IPS-20b (cell line): ENCODE data around the gene PPP4R3A.
"Not testable (repeated sequence)": the region's sequence is repeated elsewhere in the genome, so short reads cannot be mapped to it uniquely, and the experiment has no call there.

ENCODE experiments used
- H3K27ac ChIP-seq: one replicate; pipeline ENCODE4 v1.5.1; 2013; ENCODE audit warnings: low read length
- H3K27me3 ChIP-seq: 2 replicates; pipeline ENCODE4 v1.6.1; 2013; ENCODE audit warnings: mild to moderate bottlenecking, low read length, inconsistent platforms; ENCODE audit not compliant: insufficient read depth
- H3K36me3 ChIP-seq: 2 replicates; pipeline ENCODE4 v1.6.1; 2013; ENCODE audit warnings: low read depth, mild to moderate bottlenecking, inconsistent platforms, low read length, moderate library complexity; ENCODE audit not compliant: insufficient read depth
- H3K4me1 ChIP-seq: 2 replicates; pipeline ENCODE4 v1.6.1; 2013; ENCODE audit warnings: mild to moderate bottlenecking, control low read depth, inconsistent platforms, low read length, moderate library complexity; ENCODE audit not compliant: insufficient read depth
- H3K4me3 ChIP-seq: 2 replicates; pipeline ENCODE4 v1.5.1; 2013; ENCODE audit warnings: mild to moderate bottlenecking, low read length, inconsistent platforms
- H3K9ac ChIP-seq: 2 replicates; pipeline ENCODE4 v1.6.1; 2013; ENCODE audit warnings: low read depth, mild to moderate bottlenecking, inconsistent platforms, low read length, moderate library complexity
- H3K9me3 ChIP-seq: 2 replicates; pipeline ENCODE4 v1.6.1; 2013; ENCODE audit warnings: mild to moderate bottlenecking, low read depth, low read length, inconsistent platforms; ENCODE audit not compliant: insufficient read depth

The PPP4R3A gene

GRCh38 chr14:91458612-91459011 is 51.5 kb downstream of the PPP4R3A start:
- no peaks in the 10 kb centered on the region for H3K4me1 ChIP-seq
- H3K9ac ChIP-seq, result no peak overlapping the region
- no peaks in the 10 kb centered on the region for H3K27me3 ChIP-seq
- no peak overlapping the region for H3K27ac ChIP-seq
- no peak overlapping the region for H3K4me3 ChIP-seq
- peaks cover 85% of the 10 kb centered on the region for H3K36me3 ChIP-seq
- no peaks in the 10 kb centered on the region for H3K9me3 ChIP-seq

DNA sequence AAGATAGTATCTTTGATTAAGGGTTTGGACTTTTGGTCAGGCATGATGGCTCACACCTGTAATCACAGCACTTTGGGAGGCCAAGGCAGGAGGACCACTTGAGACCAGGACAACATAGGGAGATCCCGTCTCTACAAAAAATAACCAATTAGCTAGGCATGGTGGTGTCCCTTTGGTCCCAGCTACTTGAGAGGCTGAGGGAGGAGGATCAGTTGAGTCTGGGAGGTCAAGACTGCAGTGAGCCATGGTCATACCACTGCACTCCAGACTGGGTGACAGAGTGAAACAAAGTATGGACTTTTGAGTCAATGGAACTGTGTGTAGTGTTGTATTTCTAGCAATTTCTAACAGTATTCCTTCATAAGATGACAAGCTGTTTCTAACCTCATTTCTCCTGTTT is 53.8 kb downstream of the PPP4R3A start:
- Histone ChIP-seq H3K36me3 (peaks cover 62% of the 10 kb centered on the region), H3K9ac (no peak overlapping the region), H3K27me3 (no peaks in the 10 kb centered on the region), H3K4me1 (no peaks in the 10 kb centered on the region), H3K4me3 (no peak overlapping the region), H3K27ac (no peak overlapping the region), H3K9me3 (no peaks in the 10 kb centered on the region)

DNA sequence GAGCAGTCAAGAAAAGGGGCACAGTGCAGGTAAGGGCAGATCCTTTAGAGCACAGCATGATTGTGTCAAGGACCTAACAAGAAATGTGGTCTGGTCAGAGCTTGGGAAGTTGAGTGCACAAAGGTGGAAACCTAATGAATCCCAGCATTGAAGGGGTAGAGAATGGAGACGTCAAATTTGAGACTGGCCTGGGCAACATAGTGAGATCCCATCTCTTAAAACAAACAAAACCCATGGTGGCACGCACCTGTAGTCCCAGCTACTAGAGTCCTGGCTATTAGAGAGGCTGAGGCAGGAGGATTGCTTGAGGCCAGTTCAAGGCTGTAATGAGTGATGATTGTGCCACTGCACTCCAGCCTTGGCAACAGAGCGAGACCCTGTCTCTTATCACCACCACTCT is 55.5 kb downstream of the PPP4R3A start:
- H3K36me3 ChIP-seq, result peaks cover 45% of the 10 kb centered on the region
- H3K27me3 ChIP-seq, result no peaks in the 10 kb centered on the region
- H3K27ac ChIP-seq, result no peak overlapping the region

DNA sequence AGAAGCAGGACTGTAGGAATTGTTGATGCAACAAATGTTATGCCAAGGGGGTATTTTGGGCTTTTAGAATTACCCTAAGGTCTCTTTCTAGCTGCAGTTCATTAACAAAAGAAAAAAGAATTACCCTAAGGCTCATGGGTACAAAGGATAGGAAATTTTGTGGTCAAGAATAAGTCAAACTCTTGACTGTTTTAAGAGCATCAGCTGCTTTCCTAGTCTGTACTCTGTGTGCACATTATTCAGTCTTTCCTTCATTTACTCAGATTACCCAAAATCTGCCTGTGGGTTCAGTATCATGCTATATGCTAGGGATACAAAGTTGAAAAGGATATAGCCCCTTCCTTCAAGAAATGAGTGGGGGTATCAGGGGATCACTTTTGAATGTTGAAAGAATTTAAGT is 56.0 kb downstream of the PPP4R3A start:
- H3K27me3 ChIP-seq, result no peaks in the 10 kb centered on the region

More for the DNA sequence above, 55.5 kb downstream of the PPP4R3A start:
- Histone ChIP-seq H3K9me3 (no peaks in the 10 kb centered on the region), H3K4me3 (no peak overlapping the region), H3K9ac (no peak overlapping the region), H3K4me1 (no peaks in the 10 kb centered on the region)

GRCh38 chr14:91453744-91454143 is 56.4 kb downstream of the PPP4R3A start:
- Histone ChIP-seq H3K4me1 (no peaks in the 10 kb centered on the region), H3K9me3 (no peaks in the 10 kb centered on the region), H3K27ac (no peak overlapping the region), H3K36me3 (peaks cover 37% of the 10 kb centered on the region), H3K27me3 (no peaks in the 10 kb centered on the region), H3K4me3 (no peak overlapping the region), H3K9ac (no peak overlapping the region)

More for the DNA sequence above, 56.0 kb downstream of the PPP4R3A start:
- no peak overlapping the region for H3K4me3 ChIP-seq
- peaks cover 41% of the 10 kb centered on the region for H3K36me3 ChIP-seq
- H3K9ac ChIP-seq, result no peak overlapping the region
- H3K27ac ChIP-seq, result no peak overlapping the region
- no peaks in the 10 kb centered on the region for H3K4me1 ChIP-seq
- no peaks in the 10 kb centered on the region for H3K9me3 ChIP-seq

GRCh38 chr14:91444335-91445020 is 65.6 kb downstream of the PPP4R3A start:
- Histone ChIP-seq H3K27ac (no peak overlapping the region), H3K9ac (no peak overlapping the region), H3K4me3 (no peak overlapping the region), H3K9me3 (peaks cover 9% of the 10 kb centered on the region), H3K36me3 (no peaks in the 10 kb centered on the region), H3K27me3 (no peaks in the 10 kb centered on the region), H3K4me1 (no peaks in the 10 kb centered on the region)

DNA sequence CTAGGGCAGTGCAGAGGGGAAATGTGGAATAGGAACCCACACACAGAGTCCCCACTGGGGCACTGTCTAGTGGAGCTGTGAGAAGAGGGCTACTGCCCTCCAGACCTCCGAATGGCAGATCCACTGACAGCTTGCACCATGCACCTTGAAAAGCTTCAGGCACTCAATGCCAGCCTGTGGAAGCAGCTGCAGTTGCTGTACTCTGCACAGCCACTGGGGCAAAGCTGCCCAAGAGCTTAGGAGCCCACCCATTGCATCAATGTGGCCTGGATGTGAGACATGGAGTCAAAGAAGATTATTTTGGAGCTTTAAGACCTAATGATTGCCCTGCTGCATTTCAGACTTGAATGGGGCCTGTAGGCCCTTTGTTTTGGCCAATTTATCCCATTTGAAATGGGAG is 70.8 kb downstream of the PPP4R3A start:
- Histone ChIP-seq H3K4me1 (no peaks in the 10 kb centered on the region), H3K27me3 (no peaks in the 10 kb centered on the region), H3K36me3 (no peaks in the 10 kb centered on the region), H3K9me3 (peaks cover 34% of the 10 kb centered on the region), H3K27ac (no peak overlapping the region), H3K9ac (no peak overlapping the region), H3K4me3 (no peak overlapping the region)

- H3K27me3 ChIP-seq, result no peaks in the 10 kb centered on the region
- peaks cover 34% of the 10 kb centered on the region for H3K9me3 ChIP-seq
- no peak overlapping the region for H3K27ac ChIP-seq
- H3K36me3 ChIP-seq, result no peaks in the 10 kb centered on the region
- H3K9ac ChIP-seq, result no peak overlapping the region
- no peak overlapping the region for H3K4me3 ChIP-seq
- H3K4me1 ChIP-seq, result no peaks in the 10 kb centered on the region
These were observed 71.3 kb downstream of the PPP4R3A start for GRCh38 chr14:91438845-91439244.

DNA sequence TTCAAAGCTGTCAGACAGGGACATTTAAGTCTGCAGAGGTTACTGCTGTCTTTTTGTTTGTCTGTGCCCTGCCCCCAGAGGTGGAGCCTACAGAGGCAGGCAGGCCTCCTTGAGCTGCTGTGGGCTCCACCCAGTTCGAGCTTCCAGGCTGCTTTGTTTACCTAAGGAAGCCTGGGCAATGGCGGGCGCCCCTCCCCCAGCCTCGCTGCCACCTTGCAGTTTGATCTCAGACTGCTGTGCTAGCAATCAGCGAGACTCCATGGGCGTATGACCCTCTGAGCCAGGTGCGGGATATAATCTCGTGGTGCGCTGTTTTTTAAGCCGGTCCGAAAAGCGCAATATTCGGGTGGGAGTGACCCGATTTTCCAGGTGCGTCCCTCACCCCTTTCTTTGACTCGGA is 73.8 kb downstream of the PPP4R3A start:
- H3K36me3 ChIP-seq, H3K4me1 ChIP-seq, H3K4me3 ChIP-seq, H3K9ac ChIP-seq, H3K27ac ChIP-seq, H3K27me3 ChIP-seq: not testable (repeated sequence)
- H3K9me3 ChIP-seq, result peaks cover 34% of the 10 kb centered on the region

GRCh38 chr14:91429385-91429784 is 80.7 kb downstream of the PPP4R3A start:
- H3K9ac ChIP-seq, result no peak overlapping the region
- no peak overlapping the region for H3K27ac ChIP-seq
- H3K27me3 ChIP-seq, result no peaks in the 10 kb centered on the region

GRCh38 chr14:91428931-91429330 is 81.2 kb downstream of the PPP4R3A start:
- not testable (repeated sequence) for H3K36me3 ChIP-seq, H3K27me3 ChIP-seq, H3K27ac ChIP-seq, H3K9me3 ChIP-seq, H3K4me1 ChIP-seq, H3K9ac ChIP-seq, H3K4me3 ChIP-seq

More at GRCh38 chr14:91429385-91429784, 80.7 kb downstream of the PPP4R3A start:
- H3K4me3 ChIP-seq, result no peak overlapping the region
- no peaks in the 10 kb centered on the region for H3K4me1 ChIP-seq
- H3K36me3 ChIP-seq, result no peaks in the 10 kb centered on the region
- H3K9me3 ChIP-seq, result no peaks in the 10 kb centered on the region

DNA sequence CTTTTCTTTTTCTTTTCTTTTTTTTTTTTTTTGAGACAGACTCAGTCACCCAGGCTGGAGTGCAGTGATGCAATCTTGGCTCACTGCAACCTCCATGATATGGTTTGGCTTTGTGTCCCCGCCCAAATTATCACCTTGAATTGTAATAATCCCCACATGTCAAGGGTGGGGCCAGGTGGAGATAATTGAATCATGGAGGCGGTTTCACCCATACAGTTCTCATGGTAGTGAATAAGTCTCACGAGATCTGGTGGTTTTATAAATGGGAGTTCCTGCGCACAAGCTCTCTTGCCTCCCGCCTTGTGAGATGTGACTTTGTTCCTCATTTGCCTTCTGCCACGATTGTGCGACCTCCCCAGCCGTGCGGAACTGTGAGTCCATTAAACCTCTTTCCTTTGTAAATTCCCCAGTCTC is 84.6 kb downstream of the PPP4R3A start:
- not testable (repeated sequence) for H3K9me3 ChIP-seq, H3K27me3 ChIP-seq, H3K4me1 ChIP-seq, H3K27ac ChIP-seq, H3K9ac ChIP-seq, H3K4me3 ChIP-seq, H3K36me3 ChIP-seq
